ENCODE data around the gene DVL1. TPM values are rescaled to one million over a fixed set of nuclear protein-coding genes. Genes with fewer than 3 reads are reported as not detected.

The DVL1 gene
- total RNA-seq, 1 experiment from 2014 or later = 71.0 TPM

- H3K4me1 Mint-ChIP-seq = no peaks in the 10 kb centered on the region
- H3K36me3 Mint-ChIP-seq (ENCODE audit: insufficient read depth in 1 of 3, low read depth in 3 of 3) = peaks cover 20 to 36% (median 29%) of the 10 kb centered on the region in 3 experiments
- no peak overlapping the region for H3K56ac ChIP-seq (ENCODE audit: insufficient read length, low read depth, low read length)
- H2BK120ac ChIP-seq (ENCODE audit: low read depth, low read length, poor library complexity, severe bottlenecking) = no peak overlapping the region
- H3K4me3 Mint-ChIP-seq = no peak overlapping the region
- no peak overlapping the region for H2BK15ac ChIP-seq (ENCODE audit: low read depth, low read length)
- no peak overlapping the region for H2BK20ac ChIP-seq (ENCODE audit: low read depth, low read length, poor library complexity, severe bottlenecking)
- H3K27me3 ChIP-seq (ENCODE audit: insufficient read depth, low read length) = no peaks in the 10 kb centered on the region
- H3K27me3 Mint-ChIP-seq (ENCODE audit: low read depth) = no peaks in the 10 kb centered on the region
- no peak overlapping the region for H2AK5ac ChIP-seq (ENCODE audit: insufficient read length, low read length)
- H2AFZ ChIP-seq (ENCODE audit: low read length) = no peak overlapping the region
- no peaks in the 10 kb centered on the region for H3K4me1 ChIP-seq (ENCODE audit: insufficient read depth, low read length)
- H3K79me1 ChIP-seq (ENCODE audit: insufficient read depth, low read depth, low read length, poor library complexity, severe bottlenecking) = no peaks in the 10 kb centered on the region
- H3K27ac ChIP-seq (ENCODE audit: insufficient read length, low read depth, low read length) = no peak overlapping the region
- no peak overlapping the region for H3K23ac ChIP-seq (ENCODE audit: insufficient read length, low read depth, low read length)
- no peak overlapping the region for H3T11ph ChIP-seq (ENCODE audit: low read length)
- no peak overlapping the region for H2BK12ac ChIP-seq (ENCODE audit: insufficient read length, low read depth, low read length)
- no peak overlapping the region for H3K9ac ChIP-seq (ENCODE audit: extremely low read depth, insufficient read length, low read length)
- H4K20me1 ChIP-seq (ENCODE audit: control insufficient read depth, insufficient read depth, insufficient read length) = no peaks in the 10 kb centered on the region
- no peak overlapping the region for H3K4me2 ChIP-seq (ENCODE audit: insufficient read depth, insufficient read length, low read length)
- H3K4ac ChIP-seq (ENCODE audit: low read depth, low read length) = no peak overlapping the region
- WGBS (ENCODE audit: extremely low coverage, insufficient read length, low lambda C conversion rate) = no CpG with 5 or more reads among the region's 18 CpGs
- no peak overlapping the region for H3K18ac ChIP-seq (ENCODE audit: insufficient read length, low read depth, low read length)
- H3K79me2 ChIP-seq (ENCODE audit: insufficient read depth, low read length) = no peaks in the 10 kb centered on the region
- TF ChIP-seq CTCF (conservative IDR thresholded peaks at IDR 0.05) = no peak
- no peaks in the 10 kb centered on the region for H3K9me3 ChIP-seq (ENCODE audit: control insufficient read depth, low read depth, low read length)
- H4K5ac ChIP-seq (ENCODE audit: insufficient read length, low read depth, low read length) = no peak overlapping the region
- DNase-seq = peak; percentile 73
- no peak overlapping the region for H3K14ac ChIP-seq (ENCODE audit: insufficient read depth, low read length)
- no peak overlapping the region for H3K27ac Mint-ChIP-seq
- H3K9me3 Mint-ChIP-seq = peaks cover 0 to 8% of the 10 kb centered on the region in 2 experiments; a peak in 3 of 5 replicates
- no peak overlapping the region for H4K91ac ChIP-seq (ENCODE audit: insufficient read length, low read depth, low read length)
- no peak overlapping the region for H2BK5ac ChIP-seq (ENCODE audit: insufficient read length, low read length)
- no peaks in the 10 kb centered on the region for H3K23me2 ChIP-seq (ENCODE audit: insufficient read length, low read depth, low read length, poor library complexity, severe bottlenecking)
- no peak overlapping the region for H4K8ac ChIP-seq (replicated peaks; ENCODE audit: insufficient read length, low read depth, low read length)
These were observed 11.4 kb downstream of the DVL1 start for GRCh38 chr1:1337793-1338147.
